Osteoblast (primary cell): ENCODE results near the gene LRP1. TPM values are rescaled to one million over a fixed set of nuclear protein-coding genes. Genes with fewer than 3 reads are reported as not detected.

Experiments
- DNase-seq: peaks from one replicate; pipeline ENCODE4 v3.0.0; 2011; ENCODE audit warnings: low spot score, mixed read lengths; ENCODE audit not compliant: insufficient read length; ENCODE audit errors: missing footprints
- H2AFZ ChIP-seq: 2 replicates; pipeline ENCODE4 v1.6.0; 2011; ENCODE audit warnings: mild to moderate bottlenecking, low read length
- H3K27ac ChIP-seq: 2 replicates; pipeline ENCODE4 v1.5.1; 2011; ENCODE audit warnings: mild to moderate bottlenecking, low read depth, low read length, moderate library complexity
- H3K27me3 ChIP-seq: 2 replicates; pipeline ENCODE4 v1.6.0; 2012; ENCODE audit warnings: mild to moderate bottlenecking, control low read depth, inconsistent platforms, low read length, moderate library complexity; ENCODE audit not compliant: insufficient read depth
- H3K36me3 ChIP-seq: 2 replicates; pipeline ENCODE4 v1.5.1; 2011; ENCODE audit warnings: mild to moderate bottlenecking, low read length, control low read depth, moderate library complexity; ENCODE audit not compliant: insufficient read depth
- H3K4me1 ChIP-seq: 2 replicates; pipeline ENCODE4 v1.5.1; 2011; ENCODE audit warnings: mild to moderate bottlenecking, low read length, control low read depth, moderate library complexity; ENCODE audit not compliant: insufficient read depth
- H3K4me2 ChIP-seq: 2 replicates; pipeline ENCODE4 v1.6.0; 2011; ENCODE audit warnings: mild to moderate bottlenecking, low read length; ENCODE audit not compliant: insufficient read depth
- H3K4me3 ChIP-seq: fragments of 200-600 bp; sonication (generic); 3 replicates; pipeline ENCODE4 v1.5.1; 2012; ENCODE audit warnings: mild to moderate bottlenecking, low read length, inconsistent platforms; ENCODE audit not compliant: insufficient read depth
- H3K79me2 ChIP-seq: 2 replicates; pipeline ENCODE4 v1.6.0; 2012; ENCODE audit warnings: mild to moderate bottlenecking, low read length, control low read depth, inconsistent platforms; ENCODE audit not compliant: insufficient read depth
- H3K9me3 ChIP-seq: 2 replicates; pipeline ENCODE4 v1.5.1; 2011; ENCODE audit warnings: low read depth, low read length, control low read depth
- H4K20me1 ChIP-seq: 2 replicates; pipeline ENCODE4 v1.6.0; 2012; ENCODE audit warnings: mild to moderate bottlenecking, low read length, control low read depth; ENCODE audit not compliant: insufficient read depth
- total RNA-seq: library from RNA; depleted of rRNA; stranded (reverse); fragments of >200 nt; gene quantifications from 2 replicates; pipeline ENCODE4 v1.2.3, GENCODE V29; 2012
- TF ChIP-seq, protein P1 (sequence below): IDR thresholded peaks from 2 replicates; pipeline ENCODE4 v1.5.1; 2011; ENCODE audit warnings: mild to moderate bottlenecking, low read depth, low read length, moderate library complexity; ENCODE audit errors: extremely low read depth

LRP1 gene
- total RNA-seq, 1 donor = 744 TPM

DNA sequence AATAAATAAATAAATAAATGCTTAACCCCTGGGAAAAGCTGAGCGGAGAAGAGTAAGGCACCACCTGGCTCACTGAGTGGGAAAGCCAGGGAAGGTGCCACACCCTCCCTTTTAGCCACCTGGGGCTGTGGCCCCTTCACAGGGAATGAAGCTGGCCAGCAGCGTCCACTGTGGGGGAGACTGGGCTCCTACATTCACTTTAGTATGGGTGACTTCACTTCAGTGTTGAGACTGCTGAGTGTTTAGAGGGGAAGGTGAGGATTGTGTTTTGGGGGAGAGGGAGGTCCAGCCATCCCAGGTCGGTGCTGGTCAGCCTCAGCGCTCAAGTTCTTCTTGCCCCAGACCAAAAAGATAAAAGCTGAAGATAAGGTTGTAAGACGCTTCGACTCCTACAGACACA is 37.8 kb upstream of the LRP1 start:
- Histone ChIP-seq H4K20me1 (peaks cover 44% of the 10 kb centered on the region), H3K27me3 (no peaks in the 10 kb centered on the region), H3K4me1 (peaks cover 63% of the 10 kb centered on the region), H3K79me2 (peaks cover 42% of the 10 kb centered on the region), H3K4me2 (peak overlapping the region; percentile 99), H3K27ac (peak overlapping the region; percentile 63), H2AFZ (no peak overlapping the region), H3K9me3 (no peaks in the 10 kb centered on the region), H3K36me3 (peaks cover 42% of the 10 kb centered on the region), H3K4me3 (peak overlapping the region; percentile 97)
- TF ChIP-seq, protein P1, sequence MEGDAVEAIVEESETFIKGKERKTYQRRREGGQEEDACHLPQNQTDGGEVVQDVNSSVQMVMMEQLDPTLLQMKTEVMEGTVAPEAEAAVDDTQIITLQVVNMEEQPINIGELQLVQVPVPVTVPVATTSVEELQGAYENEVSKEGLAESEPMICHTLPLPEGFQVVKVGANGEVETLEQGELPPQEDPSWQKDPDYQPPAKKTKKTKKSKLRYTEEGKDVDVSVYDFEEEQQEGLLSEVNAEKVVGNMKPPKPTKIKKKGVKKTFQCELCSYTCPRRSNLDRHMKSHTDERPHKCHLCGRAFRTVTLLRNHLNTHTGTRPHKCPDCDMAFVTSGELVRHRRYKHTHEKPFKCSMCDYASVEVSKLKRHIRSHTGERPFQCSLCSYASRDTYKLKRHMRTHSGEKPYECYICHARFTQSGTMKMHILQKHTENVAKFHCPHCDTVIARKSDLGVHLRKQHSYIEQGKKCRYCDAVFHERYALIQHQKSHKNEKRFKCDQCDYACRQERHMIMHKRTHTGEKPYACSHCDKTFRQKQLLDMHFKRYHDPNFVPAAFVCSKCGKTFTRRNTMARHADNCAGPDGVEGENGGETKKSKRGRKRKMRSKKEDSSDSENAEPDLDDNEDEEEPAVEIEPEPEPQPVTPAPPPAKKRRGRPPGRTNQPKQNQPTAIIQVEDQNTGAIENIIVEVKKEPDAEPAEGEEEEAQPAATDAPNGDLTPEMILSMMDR = no peak
- peak; percentile 58 for DNase-seq

DNA sequence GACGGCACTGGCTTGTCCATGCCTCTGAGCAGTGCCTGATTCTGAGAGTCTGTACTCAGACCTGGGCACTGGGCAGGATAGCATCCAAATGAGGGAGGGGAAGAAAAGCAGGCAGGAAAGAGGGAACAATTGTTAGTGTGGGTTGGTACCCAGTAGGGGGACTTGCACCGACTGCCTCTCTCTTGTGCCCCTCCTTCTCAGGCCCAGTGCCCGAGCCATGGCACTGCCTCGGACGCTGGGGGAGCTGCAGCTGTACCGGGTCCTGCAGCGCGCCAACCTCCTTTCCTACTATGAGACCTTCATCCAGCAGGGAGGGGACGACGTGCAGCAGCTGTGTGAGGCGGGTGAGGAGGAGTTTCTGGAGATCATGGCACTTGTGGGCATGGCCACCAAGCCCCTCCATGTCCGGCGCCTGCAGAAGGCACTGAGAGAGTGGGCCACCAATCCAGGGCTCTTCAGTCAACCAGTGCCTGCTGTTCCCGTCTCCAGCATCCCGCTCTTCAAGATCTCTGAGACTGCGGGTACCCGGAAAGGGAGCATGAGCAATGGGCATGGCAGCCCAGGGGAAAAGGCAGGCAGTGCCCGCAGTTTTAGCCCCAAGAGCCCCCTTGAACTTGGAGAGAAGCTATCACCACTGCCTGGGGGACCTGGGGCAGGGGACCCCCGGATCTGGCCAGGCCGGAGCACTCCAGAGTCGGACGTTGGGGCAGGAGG is 37.2 kb upstream of the LRP1 start:
- H3K36me3 ChIP-seq = peaks cover 47% of the 10 kb centered on the region
- H3K9me3 ChIP-seq = no peaks in the 10 kb centered on the region
- H3K4me2 ChIP-seq = peak overlapping the region; percentile 99
- H3K4me1 ChIP-seq = peaks cover 57% of the 10 kb centered on the region
- no peak overlapping the region for H2AFZ ChIP-seq
- peak overlapping the region; percentile 97 for H3K4me3 ChIP-seq
- H3K27ac ChIP-seq = peak overlapping the region; percentile 63
- H3K27me3 ChIP-seq = no peaks in the 10 kb centered on the region
- peaks cover 44% of the 10 kb centered on the region for H4K20me1 ChIP-seq
- H3K79me2 ChIP-seq = peaks cover 42% of the 10 kb centered on the region
- TF ChIP-seq, protein P1 = no peak
- DNase-seq = peak; percentile 93

DNA sequence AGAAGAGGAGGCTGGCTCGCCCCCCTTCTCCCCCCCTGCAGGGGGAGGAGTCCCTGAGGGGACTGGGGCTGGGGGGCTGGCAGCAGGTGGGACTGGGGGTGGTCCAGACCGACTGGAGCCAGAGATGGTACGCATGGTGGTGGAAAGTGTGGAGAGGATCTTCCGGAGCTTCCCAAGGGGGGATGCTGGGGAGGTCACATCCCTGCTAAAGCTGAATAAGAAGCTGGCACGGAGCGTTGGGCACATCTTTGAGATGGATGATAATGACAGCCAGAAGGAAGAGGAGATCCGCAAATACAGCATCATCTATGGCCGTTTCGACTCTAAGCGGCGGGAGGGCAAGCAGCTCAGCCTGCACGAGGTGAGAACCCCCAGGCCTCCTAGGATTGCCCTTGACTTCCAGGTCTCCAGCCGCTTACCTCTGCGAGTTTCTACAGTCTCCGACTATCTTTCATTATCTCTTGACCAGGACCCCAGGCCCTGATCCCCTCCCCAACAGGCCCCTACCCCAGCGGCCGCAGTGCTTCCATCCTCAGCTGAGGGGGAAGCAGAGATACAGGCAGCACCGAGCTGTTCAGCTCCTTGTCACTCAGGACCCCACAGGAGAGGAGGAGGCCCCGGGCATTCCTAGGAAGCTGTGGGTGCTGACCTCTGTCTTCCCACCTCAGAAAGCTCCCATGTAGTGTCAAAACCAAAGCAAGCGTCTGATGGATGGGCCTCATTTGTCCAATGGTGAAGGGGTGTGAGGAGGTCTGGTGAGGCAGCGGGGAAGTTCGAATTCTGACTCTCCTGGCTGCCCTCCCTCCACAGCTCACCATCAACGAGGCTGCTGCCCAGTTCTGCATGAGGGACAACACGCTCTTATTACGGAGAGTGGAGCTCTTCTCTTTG is 36.4 kb upstream of the LRP1 start:
- Histone ChIP-seq H3K4me3 (peak overlapping the region; percentile 97), H3K9me3 (no peaks in the 10 kb centered on the region), H2AFZ (no peak overlapping the region), H3K79me2 (peaks cover 42% of the 10 kb centered on the region), H3K4me2 (peak overlapping the region; percentile 99), H3K27me3 (no peaks in the 10 kb centered on the region), H3K4me1 (peaks cover 49% of the 10 kb centered on the region), H3K36me3 (peaks cover 54% of the 10 kb centered on the region), H3K27ac (peak overlapping the region; percentile 1), H4K20me1 (peaks cover 44% of the 10 kb centered on the region)
- TF ChIP-seq, protein P1 = no peak
- peak; percentile 91 for DNase-seq

DNA sequence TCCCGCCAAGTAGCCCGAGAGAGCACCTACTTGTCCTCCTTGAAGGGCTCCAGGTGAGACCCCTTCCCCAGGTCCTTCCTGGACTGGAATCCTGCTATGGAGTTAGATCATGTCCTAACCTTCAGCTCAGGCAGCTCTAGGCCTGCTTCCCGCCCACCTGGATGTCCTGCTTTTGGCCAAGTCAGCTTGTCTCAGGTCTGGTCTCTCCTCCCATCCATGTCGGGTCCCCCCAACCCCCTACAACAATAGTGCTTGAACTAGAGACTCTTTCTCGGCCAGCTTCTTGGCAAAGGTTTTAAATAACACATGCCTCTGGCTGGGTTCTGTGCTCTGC is 35.8 kb upstream of the LRP1 start:
- no peaks in the 10 kb centered on the region for H3K27me3 ChIP-seq
- H4K20me1 ChIP-seq = peaks cover 46% of the 10 kb centered on the region
- H3K36me3 ChIP-seq = peaks cover 60% of the 10 kb centered on the region
- TF ChIP-seq, protein P1 = no peak
- H3K9me3 ChIP-seq = no peaks in the 10 kb centered on the region
- no peak overlapping the region for H2AFZ ChIP-seq
- H3K4me2 ChIP-seq = peak overlapping the region; percentile 99
- H3K27ac ChIP-seq = peak overlapping the region; percentile 1
- H3K4me3 ChIP-seq = no peak overlapping the region
- peaks cover 54% of the 10 kb centered on the region for H3K4me1 ChIP-seq
- peaks cover 42% of the 10 kb centered on the region for H3K79me2 ChIP-seq
- peak; percentile 38 for DNase-seq
